ENCODE results near the gene DSCAM. TPM values are rescaled to one million over a fixed set of nuclear protein-coding genes. Genes with fewer than 3 reads are reported as not detected.

The DSCAM gene
- polyA plus RNA-seq, 1 experiment, result not detected

GRCh38 chr21:40575976-40576375, 271.0 kb downstream of the DSCAM start:
- no peak for TF ChIP-seq CTCF (IDR thresholded peaks at IDR 0.05; ENCODE audit: low read depth, low read length)
- no peak overlapping the region for H3K27ac ChIP-seq (ENCODE audit: low read depth, low read length)
- H3K9me3 ChIP-seq (ENCODE audit: control insufficient read depth, insufficient read depth, low read length), result peaks cover 11% of the 10 kb centered on the region
- ChIA-PET CTCF (no interaction called here), POLR2A (no interaction called here)
- no peak for DNase-seq (ENCODE audit: low read depth, low spot score)
- no peak overlapping the region for H3K4me3 ChIP-seq (ENCODE audit: low read depth, low read length)
- H3K27me3 ChIP-seq (ENCODE audit: control insufficient read depth, insufficient read depth, low read length), result no peaks in the 10 kb centered on the region

GRCh38 chr21:40569357-40569756, 277.6 kb downstream of the DSCAM start:
- no peaks in the 10 kb centered on the region for H3K27me3 ChIP-seq (ENCODE audit: control insufficient read depth, insufficient read depth, low read length)
- POLR2A ChIA-PET, result interaction anchor here (0.6 kb wide), 1 partner anchor 51 kb away, joined by 5 read pairs; no protein-coding TSS in a partner anchor
- no peak overlapping the region for H3K27ac ChIP-seq (ENCODE audit: low read depth, low read length)
- peaks cover 32% of the 10 kb centered on the region for H3K9me3 ChIP-seq (ENCODE audit: control insufficient read depth, insufficient read depth, low read length)
- no peak for TF ChIP-seq CTCF (IDR thresholded peaks at IDR 0.05; ENCODE audit: low read depth, low read length)
- CTCF ChIA-PET, result no interaction called here
- H3K4me3 ChIP-seq (ENCODE audit: low read depth, low read length), result no peak overlapping the region
- DNase-seq (ENCODE audit: low read depth, low spot score), result no peak

GRCh38 chr21:40568807-40569206, 278.2 kb downstream of the DSCAM start:
- Histone ChIP-seq H3K9me3 (ENCODE audit: control insufficient read depth, insufficient read depth, low read length) (peaks cover 35% of the 10 kb centered on the region), H3K4me3 (ENCODE audit: low read depth, low read length) (no peak overlapping the region), H3K27me3 (ENCODE audit: control insufficient read depth, insufficient read depth, low read length) (no peaks in the 10 kb centered on the region), H3K27ac (ENCODE audit: low read depth, low read length) (no peak overlapping the region)
- TF ChIP-seq CTCF (IDR thresholded peaks at IDR 0.05; ENCODE audit: low read depth, low read length), result no peak
- ChIA-PET CTCF (no interaction called here), POLR2A (interaction anchor here (0.6 kb wide), 1 partner anchor 51 kb away, joined by 5 read pairs; no protein-coding TSS in a partner anchor)
- no peak for DNase-seq (ENCODE audit: low read depth, low spot score)

GRCh38 chr21:40567501-40567900, 279.5 kb downstream of the DSCAM start:
- POLR2A ChIA-PET, result no interaction called here
- DNase-seq (ENCODE audit: low read depth, low spot score), result no peak
- H3K9me3 ChIP-seq (ENCODE audit: control insufficient read depth, insufficient read depth, low read length), result peaks cover 35% of the 10 kb centered on the region

GRCh38 chr21:40566486-40566885, 280.5 kb downstream of the DSCAM start:
- Histone ChIP-seq H3K27ac (ENCODE audit: low read depth, low read length) (no peak overlapping the region), H3K27me3 (ENCODE audit: control insufficient read depth, insufficient read depth, low read length) (no peaks in the 10 kb centered on the region), H3K4me3 (ENCODE audit: low read depth, low read length) (no peak overlapping the region), H3K9me3 (ENCODE audit: control insufficient read depth, insufficient read depth, low read length) (peaks cover 35% of the 10 kb centered on the region)
- no peak for TF ChIP-seq CTCF (IDR thresholded peaks at IDR 0.05; ENCODE audit: low read depth, low read length)
- ChIA-PET CTCF (no interaction called here), POLR2A (no interaction called here)
- DNase-seq (ENCODE audit: low read depth, low spot score), result no peak

More at GRCh38 chr21:40567501-40567900, 279.5 kb downstream of the DSCAM start:
- CTCF ChIA-PET, result no interaction called here
- no peak for TF ChIP-seq CTCF (IDR thresholded peaks at IDR 0.05; ENCODE audit: low read depth, low read length)
- no peaks in the 10 kb centered on the region for H3K27me3 ChIP-seq (ENCODE audit: control insufficient read depth, insufficient read depth, low read length)
- H3K4me3 ChIP-seq (ENCODE audit: low read depth, low read length), result no peak overlapping the region
- no peak overlapping the region for H3K27ac ChIP-seq (ENCODE audit: low read depth, low read length)
